Hepatocyte (in vitro differentiated cells): ENCODE results near the gene GUCY1A1.

Source experiments
- EZH2 ChIP-seq: fragments of 200-600 bp; sonication (generic); IDR thresholded peaks from 2 replicates; pipeline ENCODE4 v1.6.1; 2016; ENCODE audit warnings: antibody characterized with exemption, mild to moderate bottlenecking, borderline replicate concordance
- EZH2phosphoT487 ChIP-seq: fragments of 200-600 bp; sonication (generic); IDR thresholded peaks from one replicate; pipeline ENCODE4 v1.6.1; 2018; ENCODE audit warnings: antibody characterized with exemption, mild to moderate bottlenecking, low read depth, moderate library complexity; ENCODE audit not compliant: unreplicated experiment, severe bottlenecking
- TF ChIP-seq, protein P1 (sequence below): fragments of 200-600 bp; sonication (generic); IDR thresholded peaks from 2 replicates; pipeline ENCODE4 v1.5.1; 2016; ENCODE audit warnings: antibody characterized with exemption, mild to moderate bottlenecking; ENCODE audit not compliant: poor library complexity

DNA sequence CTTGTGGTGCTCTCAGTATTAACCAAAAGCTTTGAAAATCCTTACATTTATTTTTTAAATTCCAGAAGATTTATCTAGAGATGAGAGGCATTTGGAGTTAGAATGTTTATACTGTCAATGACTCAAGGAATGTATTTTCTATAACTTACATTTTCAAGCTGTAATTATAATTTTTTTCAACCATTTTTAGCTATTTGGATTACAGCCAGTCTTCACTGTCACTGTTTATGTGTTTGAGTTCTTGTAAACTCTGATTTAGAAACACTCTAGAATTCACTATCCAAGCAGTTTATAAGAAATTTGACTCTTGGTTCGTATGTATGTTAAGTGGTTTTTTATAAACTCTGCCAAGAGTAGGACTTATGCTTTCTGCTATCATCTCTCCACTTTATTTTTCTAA, 36.7 kb upstream of the GUCY1A1 start:
- TF ChIP-seq, protein P1, sequence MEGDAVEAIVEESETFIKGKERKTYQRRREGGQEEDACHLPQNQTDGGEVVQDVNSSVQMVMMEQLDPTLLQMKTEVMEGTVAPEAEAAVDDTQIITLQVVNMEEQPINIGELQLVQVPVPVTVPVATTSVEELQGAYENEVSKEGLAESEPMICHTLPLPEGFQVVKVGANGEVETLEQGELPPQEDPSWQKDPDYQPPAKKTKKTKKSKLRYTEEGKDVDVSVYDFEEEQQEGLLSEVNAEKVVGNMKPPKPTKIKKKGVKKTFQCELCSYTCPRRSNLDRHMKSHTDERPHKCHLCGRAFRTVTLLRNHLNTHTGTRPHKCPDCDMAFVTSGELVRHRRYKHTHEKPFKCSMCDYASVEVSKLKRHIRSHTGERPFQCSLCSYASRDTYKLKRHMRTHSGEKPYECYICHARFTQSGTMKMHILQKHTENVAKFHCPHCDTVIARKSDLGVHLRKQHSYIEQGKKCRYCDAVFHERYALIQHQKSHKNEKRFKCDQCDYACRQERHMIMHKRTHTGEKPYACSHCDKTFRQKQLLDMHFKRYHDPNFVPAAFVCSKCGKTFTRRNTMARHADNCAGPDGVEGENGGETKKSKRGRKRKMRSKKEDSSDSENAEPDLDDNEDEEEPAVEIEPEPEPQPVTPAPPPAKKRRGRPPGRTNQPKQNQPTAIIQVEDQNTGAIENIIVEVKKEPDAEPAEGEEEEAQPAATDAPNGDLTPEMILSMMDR, result no peak
- TF ChIP-seq EZH2 (no peak), EZH2phosphoT487 (no peak)
